HUES6 (cell line): Measurements from ENCODE around the gene LMO2.
"Not testable (repeated sequence)": the region's sequence is repeated elsewhere in the genome, so short reads cannot be mapped to it uniquely, and the experiment has no call there.

Source experiments
- H3K27ac ChIP-seq: 2 replicates; pipeline ENCODE4 v1.7.0; 2013; ENCODE audit warnings: low read depth, mild to moderate bottlenecking, low read length, inconsistent platforms
- H3K27me3 ChIP-seq: 2 replicates; pipeline ENCODE4 v1.6.1; 2013; ENCODE audit warnings: low read length; ENCODE audit not compliant: control insufficient read depth, insufficient read depth
- H3K36me3 ChIP-seq: 2 replicates; pipeline ENCODE4 v1.6.1; 2013; ENCODE audit warnings: low read length; ENCODE audit not compliant: control insufficient read depth, insufficient read depth
- H3K4me1 ChIP-seq: 2 replicates; pipeline ENCODE4 v1.6.1; 2013; ENCODE audit warnings: low read length; ENCODE audit not compliant: control insufficient read depth, insufficient read depth
- H3K4me3 ChIP-seq: 2 replicates; pipeline ENCODE4 v1.5.1; 2013; ENCODE audit warnings: low read depth, low read length
- H3K9ac ChIP-seq: one replicate; pipeline ENCODE4 v1.6.1; 2013; ENCODE audit warnings: mild to moderate bottlenecking, low read length
- H3K9me3 ChIP-seq: 2 replicates; pipeline ENCODE4 v1.6.1; 2013; ENCODE audit warnings: low read depth, low read length; ENCODE audit not compliant: control insufficient read depth, insufficient read depth

Gene LMO2

GRCh38 chr11:33930317-33931021 lies 38.6 kb upstream of the LMO2 start:
- Histone ChIP-seq H3K27me3 (no peaks in the 10 kb centered on the region), H3K9me3 (peaks cover 9% of the 10 kb centered on the region), H3K27ac (no peak overlapping the region), H3K9ac (no peak overlapping the region), H3K36me3 (no peaks in the 10 kb centered on the region), H3K4me1 (peaks cover 8% of the 10 kb centered on the region; the same call in 1 of the 2 replicates), H3K4me3 (no peak overlapping the region)

DNA sequence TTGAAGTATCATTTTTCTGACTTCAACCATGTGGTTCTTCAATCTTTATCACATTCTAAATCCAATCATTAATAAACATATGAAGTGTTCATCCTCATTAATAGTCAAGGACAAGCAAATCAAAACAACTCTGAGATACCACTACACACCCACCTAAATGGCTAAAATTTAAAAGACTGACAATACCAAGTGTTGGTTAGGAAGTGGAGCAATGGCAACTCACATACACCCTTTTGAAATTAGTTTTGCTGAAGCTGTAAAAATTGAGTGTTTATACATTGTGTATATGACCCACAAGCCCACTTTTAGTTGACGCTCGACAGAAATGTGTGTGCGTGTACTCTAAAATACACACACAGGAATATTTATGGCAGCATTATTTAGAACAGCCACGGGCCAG lies 36.7 kb upstream of the LMO2 start:
- H3K4me1 ChIP-seq: peaks cover 8% of the 10 kb centered on the region; the same call in 1 of the 2 replicates
- no peak overlapping the region for H3K27ac ChIP-seq
- H3K27me3 ChIP-seq: no peaks in the 10 kb centered on the region
- no peak overlapping the region for H3K9ac ChIP-seq
- no peaks in the 10 kb centered on the region for H3K36me3 ChIP-seq
- no peak overlapping the region for H3K4me3 ChIP-seq
- H3K9me3 ChIP-seq: peaks cover 9% of the 10 kb centered on the region

GRCh38 chr11:33926671-33927552 lies 35.0 kb upstream of the LMO2 start:
- no peak overlapping the region for H3K27ac ChIP-seq
- H3K9ac ChIP-seq: no peak overlapping the region
- H3K27me3 ChIP-seq: no peaks in the 10 kb centered on the region
- H3K4me3 ChIP-seq: no peak overlapping the region
- no peaks in the 10 kb centered on the region for H3K36me3 ChIP-seq
- H3K9me3 ChIP-seq: peaks cover 4% of the 10 kb centered on the region; the same call in 1 of the 2 replicates
- H3K4me1 ChIP-seq: peaks cover 8% of the 10 kb centered on the region; the same call in 1 of the 2 replicates

DNA sequence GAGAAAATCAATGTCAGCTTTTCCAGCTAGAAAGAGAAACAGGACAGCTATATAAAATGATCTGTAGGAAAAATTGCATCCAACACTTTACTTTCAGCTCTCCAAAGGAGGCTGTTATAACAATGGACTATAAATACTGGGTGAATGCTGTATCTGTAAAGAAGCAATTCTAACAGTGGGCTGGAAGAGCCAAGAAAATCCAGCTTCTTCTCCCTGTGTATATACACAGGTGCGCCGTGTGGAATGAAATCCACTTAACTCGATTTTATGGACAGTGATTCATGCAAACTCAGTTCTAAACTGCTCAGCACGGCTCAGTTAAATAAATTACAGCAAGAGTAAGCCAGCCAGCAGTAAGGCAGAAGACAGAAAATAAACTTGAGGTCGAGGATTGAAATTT lies 32.5 kb upstream of the LMO2 start:
- Histone ChIP-seq H3K9ac (no peak overlapping the region), H3K36me3 (no peaks in the 10 kb centered on the region), H3K27me3 (no peaks in the 10 kb centered on the region), H3K4me3 (no peak overlapping the region), H3K4me1 (no peaks in the 10 kb centered on the region), H3K9me3 (no peaks in the 10 kb centered on the region), H3K27ac (no peak overlapping the region)

DNA sequence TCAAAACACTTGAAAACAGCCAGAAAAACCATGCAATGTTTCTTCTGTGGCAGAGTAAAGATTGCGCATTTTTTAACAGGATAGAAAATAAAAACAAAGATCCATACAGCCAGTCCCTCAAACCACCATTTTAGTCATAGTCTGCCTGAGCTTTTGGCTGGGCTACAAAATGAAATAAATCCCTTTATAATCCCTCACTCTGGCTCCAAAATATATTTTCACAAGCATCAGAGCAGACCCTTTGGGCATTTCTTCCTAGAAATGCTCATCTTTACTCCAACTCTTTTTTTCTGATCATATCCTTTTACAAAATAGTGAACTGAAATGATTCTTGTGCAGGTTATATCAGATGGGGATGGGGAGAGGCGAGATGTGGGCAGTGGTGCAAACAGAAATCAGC lies 31.8 kb upstream of the LMO2 start:
- Histone ChIP-seq H3K27me3 (no peaks in the 10 kb centered on the region), H3K4me1 (no peaks in the 10 kb centered on the region), H3K9me3 (no peaks in the 10 kb centered on the region), H3K4me3 (no peak overlapping the region), H3K36me3 (no peaks in the 10 kb centered on the region), H3K9ac (no peak overlapping the region), H3K27ac (no peak overlapping the region)

GRCh38 chr11:33920838-33921613 lies 29.1 kb upstream of the LMO2 start:
- H3K27ac ChIP-seq: no peak overlapping the region
- no peak overlapping the region for H3K4me3 ChIP-seq
- no peak overlapping the region for H3K9ac ChIP-seq
- H3K27me3 ChIP-seq: no peaks in the 10 kb centered on the region
- H3K9me3 ChIP-seq: no peaks in the 10 kb centered on the region
- no peaks in the 10 kb centered on the region for H3K4me1 ChIP-seq
- no peaks in the 10 kb centered on the region for H3K36me3 ChIP-seq

DNA sequence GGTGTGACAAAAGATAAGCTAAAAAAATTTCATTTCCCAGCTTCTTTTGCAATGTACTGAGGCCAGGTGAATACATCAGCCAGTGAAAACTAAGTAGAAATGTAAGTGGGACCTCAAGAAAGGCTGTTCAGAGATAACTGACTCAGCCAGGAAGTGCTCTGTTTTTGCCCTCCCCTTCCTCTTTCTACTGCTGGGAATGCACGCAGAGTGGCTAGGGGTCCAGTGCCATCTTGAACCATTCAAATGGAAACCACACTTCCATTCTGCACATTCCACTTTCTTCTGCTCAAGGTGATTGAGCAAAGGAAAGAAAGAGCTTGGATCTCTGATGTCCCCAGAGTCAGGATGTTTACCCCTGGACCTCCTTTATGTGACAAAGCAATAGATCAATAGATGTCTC lies 27.8 kb upstream of the LMO2 start:
- no peaks in the 10 kb centered on the region for H3K36me3 ChIP-seq
- no peak overlapping the region for H3K9ac ChIP-seq
- H3K9me3 ChIP-seq: peaks cover 1% of the 10 kb centered on the region; the same call in 1 of the 2 replicates
- no peak overlapping the region for H3K4me3 ChIP-seq
- H3K4me1 ChIP-seq: no peaks in the 10 kb centered on the region
- no peak overlapping the region for H3K27ac ChIP-seq
- H3K27me3 ChIP-seq: no peaks in the 10 kb centered on the region

GRCh38 chr11:33917402-33917801 lies 25.5 kb upstream of the LMO2 start:
- H3K9ac ChIP-seq, H3K27ac ChIP-seq, H3K36me3 ChIP-seq, H3K27me3 ChIP-seq, H3K4me1 ChIP-seq, H3K4me3 ChIP-seq: not testable (repeated sequence)
- peaks cover 12% of the 10 kb centered on the region for H3K9me3 ChIP-seq

DNA sequence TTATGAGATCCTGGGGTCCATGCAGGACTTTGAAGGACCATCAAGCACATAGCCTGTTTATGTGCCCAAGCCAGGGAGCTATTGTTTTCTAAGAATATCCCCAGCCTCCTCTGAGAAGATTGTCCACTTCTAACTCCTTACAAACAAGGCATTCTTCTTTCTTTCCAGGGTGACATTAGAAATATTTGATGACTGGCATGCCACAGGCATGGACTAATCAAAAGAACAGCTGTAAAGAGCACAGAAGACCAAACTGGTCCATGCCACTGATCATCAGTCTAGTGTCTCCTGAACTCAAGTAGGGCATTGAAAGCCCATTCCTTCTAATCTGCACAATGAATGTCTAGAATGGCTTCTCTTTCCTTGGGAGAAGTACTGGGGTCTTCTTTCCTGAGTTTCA lies 24.9 kb upstream of the LMO2 start:
- Histone ChIP-seq H3K9ac (no peak overlapping the region), H3K27me3 (no peaks in the 10 kb centered on the region), H3K4me1 (peaks cover 8% of the 10 kb centered on the region; the same call in 1 of the 2 replicates), H3K36me3 (no peaks in the 10 kb centered on the region), H3K4me3 (no peak overlapping the region), H3K27ac (no peak overlapping the region), H3K9me3 (peaks cover 12% of the 10 kb centered on the region)

DNA sequence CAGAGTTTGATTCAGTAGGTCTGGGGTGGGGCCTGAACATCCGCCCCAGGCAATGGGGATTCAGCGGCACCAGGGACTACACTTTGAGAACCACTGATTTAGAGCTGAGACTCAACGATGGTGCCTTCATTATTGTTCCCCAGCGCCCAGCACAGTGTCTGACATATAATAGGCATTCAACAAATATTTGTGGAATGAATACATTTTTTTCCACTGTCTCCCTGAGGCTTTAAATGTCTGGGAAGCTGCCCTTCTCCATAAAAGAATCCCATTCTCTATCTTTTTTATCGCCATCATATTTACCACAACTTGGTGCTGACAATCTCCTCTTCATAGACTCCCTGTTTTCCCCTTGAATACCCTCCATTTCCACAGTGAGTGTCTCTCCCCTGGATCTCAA lies 23.6 kb upstream of the LMO2 start:
- no peaks in the 10 kb centered on the region for H3K27me3 ChIP-seq

More for the DNA sequence above, 23.6 kb upstream of the LMO2 start:
- no peaks in the 10 kb centered on the region for H3K36me3 ChIP-seq
- H3K27ac ChIP-seq: no peak overlapping the region
- no peak overlapping the region for H3K4me3 ChIP-seq
- H3K4me1 ChIP-seq: peaks cover 11% of the 10 kb centered on the region; the same call in 1 of the 2 replicates
- peaks cover 12% of the 10 kb centered on the region for H3K9me3 ChIP-seq
- H3K9ac ChIP-seq: no peak overlapping the region
